Psoas muscle (tissue), 8 donors: ENCODE results near the gene VAMP5. TPM values are rescaled to one million over a fixed set of nuclear protein-coding genes. Genes with fewer than 3 reads are reported as not detected.

Source experiments
- ATAC-seq, 4 donors: fragments of 200-7000 bp; cut with Tn5 transposase; one replicate each; pipeline ENCODE4 v1.9.1; 2020; ENCODE audit warnings: moderate library complexity in 3 of 4, mild to moderate bottlenecking in 2 of 4
- DNase-seq, 2 donors: peaks; one replicate each; pipeline ENCODE4 v3.0.0-alpha.2; 2020
- H3K27ac ChIP-seq: fragments of 200-600 bp; one replicate; pipeline ENCODE4 v1.8.0; 2022
- H3K27me3 ChIP-seq, 3 donors: fragments of 200-600 bp in 1 of 3; one replicate each; pipeline versions ENCODE4 v1.6.1 to v1.8.0; 2013 to 2022; ENCODE audit warnings: low read length in 2 of 3, mild to moderate bottlenecking in 2 of 3, moderate library complexity in 1 of 3; ENCODE audit not compliant: insufficient read depth in 3 of 3
- H3K36me3 ChIP-seq, 2 donors: fragments of 200-600 bp in 1 of 2; one replicate each; pipeline versions ENCODE4 v1.6.1 to v1.8.0; 2013 to 2022; ENCODE audit warnings: low read depth in 1 of 2, mild to moderate bottlenecking in 1 of 2, moderate library complexity in 1 of 2; ENCODE audit not compliant: insufficient read depth in 1 of 2
- H3K4me1 ChIP-seq: fragments of 200-600 bp; one replicate; pipeline ENCODE4 v1.8.0; 2022
- H3K4me3 ChIP-seq: fragments of 200-600 bp; one replicate; pipeline ENCODE4 v1.8.0; 2022; ENCODE audit warnings: mild to moderate bottlenecking
- H3K9me3 ChIP-seq: fragments of 200-600 bp; one replicate; pipeline ENCODE4 v1.8.0; 2022
- WGBS, 3 donors: extraction: QIAGEN DNeasy Blood & Tissue Kit; methylation state at CpG; one replicate each; pipeline versions ENCODE4 v1.1.6 to v1.1.7; 2013; 5-methylcytosine and 5-hydroxymethylcytosine counted together
- intact Hi-C, 2 donors: fragments of 100-400 bp; cut with DNase I; formaldehyde crosslinking; loops; one replicate each; pipeline versions ENCODE4 v1.11.0 to v1.14.2; 2022
- polyA plus RNA-seq, 3 donors: library from polyadenylated mRNA; stranded (reverse); fragments of 200-250 nt; gene quantifications; one replicate each; pipeline ENCODE4 v1.2.3, GENCODE V29; 2013
- total RNA-seq, 4 donors: library from RNA; stranded (reverse); fragmentation: NEBNext Ultra II Directional in 2 of 4; extraction: Animal tissue kit (Norgen Biotek cat#: 25700) in 2 of 4; gene quantifications; one replicate each; pipeline versions ENCODE4 v1.2.1 to v1.2.4, GENCODE V29; 2021 to 2023
- TF ChIP-seq, protein P1 (sequence below): fragments of 200-600 bp; IDR thresholded peaks from one replicate; pipeline ENCODE4 v1.8.0; 2022; ENCODE audit warnings: antibody characterized with exemption
- donor health status: healthy with polysubstance abuse.
- donor health status: DM: no; HTN: no; CAD: no; lungs with moderate emphysema.
- donor health status: Bipolar disorder and iron deficiency.
- donor health status: healthy.
- donor health status: DM: yes; HTN: yes; CAD: no.
- donor health status: DM: no; HTN: no; CAD: no.
- donor health status: DM: no; HTN: no; CAD: no.
- donor health status: DM: yes; HTN: yes; CAD: no.

Gene VAMP5
- total and polyA plus RNA-seq, 7 donors = 58.1 to 149 (median 95.0) TPM

DNA sequence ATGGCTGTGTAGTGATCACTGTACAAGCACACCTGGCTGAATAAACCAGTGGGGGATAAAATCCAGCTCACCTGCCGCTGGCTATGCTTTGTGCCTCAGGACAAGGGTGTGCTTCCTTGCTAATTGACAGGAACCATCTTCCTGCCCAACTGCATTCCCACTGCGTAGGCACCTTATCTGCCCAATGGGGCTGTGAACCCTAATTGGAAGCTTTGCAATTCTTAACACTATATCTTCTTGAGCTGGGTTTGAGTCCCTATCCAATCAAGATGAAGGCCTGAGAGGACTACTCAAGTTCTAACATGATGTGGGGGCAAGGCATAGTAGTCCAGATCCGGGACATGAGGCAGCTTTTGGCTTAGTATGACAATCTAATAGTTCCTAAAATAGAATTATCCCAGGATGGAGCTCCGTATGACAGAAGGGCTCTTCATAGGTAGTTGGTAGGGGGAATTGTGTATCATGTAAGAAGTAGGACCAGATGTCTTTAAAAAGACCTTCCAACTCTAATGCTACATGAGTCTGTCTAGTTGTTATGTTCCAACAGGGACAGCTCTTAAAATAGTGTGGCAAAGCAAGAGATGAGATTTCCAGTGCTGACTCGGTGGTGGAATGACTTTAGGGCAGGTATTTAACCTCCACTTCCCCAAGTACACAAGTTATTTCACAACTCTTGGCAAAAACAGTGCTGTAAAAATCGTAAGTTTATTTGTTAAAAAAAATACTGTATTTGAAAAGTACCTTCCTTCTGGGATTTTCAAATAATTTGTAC lies 20.5 kb downstream of the VAMP5 start:
- DNase-seq (no peak), ATAC-seq (peak; percentile 31 to 56 (median 38))
- H3K36me3 ChIP-seq = peaks cover 0 to 36% of the 10 kb centered on the region in 2 donors
- no peaks in the 10 kb centered on the region for H3K27me3 ChIP-seq
- no peaks in the 10 kb centered on the region for H3K9me3 ChIP-seq
- WGBS, 3 donors = 24 to 33% (median 24%) methylated on average over 6 of the region's 6 CpGs
- intact Hi-C loops = no loop called here
- peak overlapping the region; percentile 74 for H3K4me3 ChIP-seq
- TF ChIP-seq, protein P1, sequence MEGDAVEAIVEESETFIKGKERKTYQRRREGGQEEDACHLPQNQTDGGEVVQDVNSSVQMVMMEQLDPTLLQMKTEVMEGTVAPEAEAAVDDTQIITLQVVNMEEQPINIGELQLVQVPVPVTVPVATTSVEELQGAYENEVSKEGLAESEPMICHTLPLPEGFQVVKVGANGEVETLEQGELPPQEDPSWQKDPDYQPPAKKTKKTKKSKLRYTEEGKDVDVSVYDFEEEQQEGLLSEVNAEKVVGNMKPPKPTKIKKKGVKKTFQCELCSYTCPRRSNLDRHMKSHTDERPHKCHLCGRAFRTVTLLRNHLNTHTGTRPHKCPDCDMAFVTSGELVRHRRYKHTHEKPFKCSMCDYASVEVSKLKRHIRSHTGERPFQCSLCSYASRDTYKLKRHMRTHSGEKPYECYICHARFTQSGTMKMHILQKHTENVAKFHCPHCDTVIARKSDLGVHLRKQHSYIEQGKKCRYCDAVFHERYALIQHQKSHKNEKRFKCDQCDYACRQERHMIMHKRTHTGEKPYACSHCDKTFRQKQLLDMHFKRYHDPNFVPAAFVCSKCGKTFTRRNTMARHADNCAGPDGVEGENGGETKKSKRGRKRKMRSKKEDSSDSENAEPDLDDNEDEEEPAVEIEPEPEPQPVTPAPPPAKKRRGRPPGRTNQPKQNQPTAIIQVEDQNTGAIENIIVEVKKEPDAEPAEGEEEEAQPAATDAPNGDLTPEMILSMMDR = no peak
- peaks cover 74% of the 10 kb centered on the region for H3K4me1 ChIP-seq
- H3K27ac ChIP-seq = peak overlapping the region; percentile 89

- Histone ChIP-seq H3K36me3 (peaks cover 0 to 28% of the 10 kb centered on the region in 2 donors), H3K4me1 (peaks cover 77% of the 10 kb centered on the region), H3K27me3 (no peaks in the 10 kb centered on the region), H3K27ac (peak overlapping the region; percentile 89), H3K9me3 (no peaks in the 10 kb centered on the region), H3K4me3 (peak overlapping the region; percentile 74)
- no peak for ATAC-seq
- TF ChIP-seq, protein P1 = no peak
- WGBS, 3 donors = 36 to 45% (median 40%) methylated on average over 4 of the region's 4 CpGs
- intact Hi-C loops = no loop called here
- DNase-seq = no peak
These were observed 21.3 kb downstream of the VAMP5 start for GRCh38 chr2:85605406-85606115.

DNA sequence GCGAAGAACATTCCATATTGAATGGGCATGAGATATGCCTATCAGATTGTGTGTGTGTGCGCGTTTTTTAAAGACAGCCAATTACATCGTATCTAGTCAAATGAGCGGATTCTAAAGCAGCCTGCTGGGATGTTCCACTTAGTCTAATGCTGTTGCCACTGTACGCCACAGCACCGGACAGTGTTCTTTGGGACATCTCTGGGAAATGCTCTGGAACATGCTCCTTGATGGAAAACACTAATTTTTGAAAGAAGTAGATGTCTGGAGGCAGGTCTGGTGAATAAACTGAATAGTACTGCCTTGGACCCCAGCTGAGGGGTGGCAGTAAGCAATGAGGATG lies 21.9 kb downstream of the VAMP5 start:
- no peaks in the 10 kb centered on the region for H3K9me3 ChIP-seq
- H3K27ac ChIP-seq = peak overlapping the region; percentile 89
- intact Hi-C loops = no loop called here
- peaks cover 0 to 23% of the 10 kb centered on the region in 2 donors for H3K36me3 ChIP-seq
- DNase-seq = no peak
- peak overlapping the region; percentile 74 for H3K4me3 ChIP-seq
- no peaks in the 10 kb centered on the region for H3K27me3 ChIP-seq
- H3K4me1 ChIP-seq = peaks cover 76% of the 10 kb centered on the region
- TF ChIP-seq, protein P1 = no peak
- whole genome bisulfite sequencing, 3 donors = 61 to 67% (median 64%) methylated on average over 7 of the region's 7 CpGs
- no peak for ATAC-seq

GRCh38 chr2:85607268-85608215 lies 23.3 kb downstream of the VAMP5 start:
- TF ChIP-seq, protein P1 = no peak
- Histone ChIP-seq H3K36me3 (peaks cover 0 to 20% of the 10 kb centered on the region in 2 donors), H3K27me3 (no peaks in the 10 kb centered on the region), H3K27ac (peak overlapping the region; percentile 89), H3K9me3 (no peaks in the 10 kb centered on the region), H3K4me1 (peaks cover 70% of the 10 kb centered on the region), H3K4me3 (peak overlapping the region; percentile 74)
- intact Hi-C loops = no loop called here
- WGBS, 3 donors = 24 to 52% (median 38%) methylated on average over 9 of the region's 9 CpGs
- ATAC-seq (peak in 3 of 4 donors; percentile 18 to 22 (median 20)), DNase-seq (no peak)
